OCI-LY1 (cell line): ENCODE results near the gene ZNF714.

Source experiments
- EZH2 ChIP-seq: fragments of 200-600 bp; sonication (generic), shearing (Covaris generic); IDR thresholded peaks from 2 replicates; pipeline ENCODE4 v1.8.0; 2017; ENCODE audit warnings: borderline replicate concordance, mixed run types, mild to moderate bottlenecking, antibody characterized with exemption, low read length, moderate library complexity, mixed read lengths
- TF ChIP-seq, protein P1 (sequence below): fragments of 200-600 bp; sonication (generic), shearing (Covaris generic); IDR thresholded peaks from 2 replicates; pipeline ENCODE4 v1.5.1; 2017; ENCODE audit warnings: mild to moderate bottlenecking, antibody characterized with exemption, low read length, moderate library complexity, mixed read lengths

GRCh38 chr19:21143428-21143827 lies 61.4 kb downstream of the ZNF714 start:
- TF ChIP-seq, protein P1, sequence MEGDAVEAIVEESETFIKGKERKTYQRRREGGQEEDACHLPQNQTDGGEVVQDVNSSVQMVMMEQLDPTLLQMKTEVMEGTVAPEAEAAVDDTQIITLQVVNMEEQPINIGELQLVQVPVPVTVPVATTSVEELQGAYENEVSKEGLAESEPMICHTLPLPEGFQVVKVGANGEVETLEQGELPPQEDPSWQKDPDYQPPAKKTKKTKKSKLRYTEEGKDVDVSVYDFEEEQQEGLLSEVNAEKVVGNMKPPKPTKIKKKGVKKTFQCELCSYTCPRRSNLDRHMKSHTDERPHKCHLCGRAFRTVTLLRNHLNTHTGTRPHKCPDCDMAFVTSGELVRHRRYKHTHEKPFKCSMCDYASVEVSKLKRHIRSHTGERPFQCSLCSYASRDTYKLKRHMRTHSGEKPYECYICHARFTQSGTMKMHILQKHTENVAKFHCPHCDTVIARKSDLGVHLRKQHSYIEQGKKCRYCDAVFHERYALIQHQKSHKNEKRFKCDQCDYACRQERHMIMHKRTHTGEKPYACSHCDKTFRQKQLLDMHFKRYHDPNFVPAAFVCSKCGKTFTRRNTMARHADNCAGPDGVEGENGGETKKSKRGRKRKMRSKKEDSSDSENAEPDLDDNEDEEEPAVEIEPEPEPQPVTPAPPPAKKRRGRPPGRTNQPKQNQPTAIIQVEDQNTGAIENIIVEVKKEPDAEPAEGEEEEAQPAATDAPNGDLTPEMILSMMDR: no peak
- TF ChIP-seq EZH2: no peak
